NCI-H748 (cell line): ENCODE results near the gene HEMGN.
"Not testable (repeated sequence)": the region's sequence is repeated elsewhere in the genome, so short reads cannot be mapped to it uniquely, and the experiment has no call there.

Source experiments
- DNase-seq: peaks from one replicate; lab custom pipeline; 2025; ENCODE audit not compliant: unreplicated experiment; lab: John Stamatoyannopoulos, UW

The HEMGN gene, protein sequence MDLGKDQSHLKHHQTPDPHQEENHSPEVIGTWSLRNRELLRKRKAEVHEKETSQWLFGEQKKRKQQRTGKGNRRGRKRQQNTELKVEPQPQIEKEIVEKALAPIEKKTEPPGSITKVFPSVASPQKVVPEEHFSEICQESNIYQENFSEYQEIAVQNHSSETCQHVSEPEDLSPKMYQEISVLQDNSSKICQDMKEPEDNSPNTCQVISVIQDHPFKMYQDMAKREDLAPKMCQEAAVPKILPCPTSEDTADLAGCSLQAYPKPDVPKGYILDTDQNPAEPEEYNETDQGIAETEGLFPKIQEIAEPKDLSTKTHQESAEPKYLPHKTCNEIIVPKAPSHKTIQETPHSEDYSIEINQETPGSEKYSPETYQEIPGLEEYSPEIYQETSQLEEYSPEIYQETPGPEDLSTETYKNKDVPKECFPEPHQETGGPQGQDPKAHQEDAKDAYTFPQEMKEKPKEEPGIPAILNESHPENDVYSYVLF

GRCh38 chr9:97938081-97938644, at the start of gene HEMGN:
Gene HEMGN, minus strand, starts transcription at chr9:97938172. Its CDS starts 36 bp downstream, at chr9:97938136.
- DNase-seq, result no peak

- DNase-seq, result no peak
Measured at GRCh38 chr9:97987487-97987886, 49.5 kb upstream of the HEMGN start.

- peak; percentile 66 for DNase-seq
Measured at GRCh38 chr9:97985058-97985861, 47.3 kb upstream of the HEMGN start.

DNA sequence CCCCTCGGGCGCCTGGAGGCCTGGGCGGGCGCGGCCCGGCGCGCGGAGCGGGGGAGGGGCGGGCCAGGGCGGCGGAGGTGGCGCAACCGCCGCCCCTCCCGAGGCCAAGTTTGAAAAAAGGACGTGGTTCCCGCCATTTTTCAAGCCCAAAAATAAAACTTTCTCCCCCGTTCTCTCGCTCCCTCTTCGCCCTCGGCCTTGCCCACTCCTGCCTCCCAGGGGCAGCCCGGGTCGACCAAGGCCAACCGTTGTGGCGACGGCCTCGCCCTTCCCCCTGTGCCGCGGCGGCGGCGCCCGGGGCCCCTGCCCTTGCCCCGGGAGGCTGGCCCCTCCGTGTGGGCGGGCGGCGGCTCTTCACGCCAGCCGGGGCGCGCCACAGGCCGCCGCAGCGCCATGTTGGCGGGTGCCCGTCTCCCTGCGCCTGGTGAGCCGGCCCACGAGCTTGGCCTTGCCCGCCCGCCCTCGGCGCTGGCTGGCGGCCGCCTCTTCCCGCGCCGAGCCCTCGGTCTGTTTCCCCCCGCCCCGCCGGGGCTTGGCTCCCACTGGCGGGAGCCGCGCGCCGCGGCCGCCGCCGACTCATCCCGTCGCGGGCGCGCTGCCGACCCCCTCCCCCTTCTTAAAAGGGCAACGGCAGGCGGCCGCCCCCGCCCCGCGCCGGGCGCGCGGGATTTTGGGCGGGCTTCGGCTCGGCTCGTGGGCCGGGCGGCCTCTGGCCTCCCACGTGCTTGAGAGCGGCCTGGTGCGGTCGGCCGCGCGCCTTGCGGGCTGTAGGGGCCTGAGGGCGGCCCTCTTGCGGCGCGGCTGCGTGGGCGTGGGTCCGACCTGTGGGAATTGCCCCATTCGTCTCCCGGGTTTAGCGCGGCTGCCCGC, 46.5 kb upstream of the HEMGN start:
- peak; percentile 79 for DNase-seq

DNA sequence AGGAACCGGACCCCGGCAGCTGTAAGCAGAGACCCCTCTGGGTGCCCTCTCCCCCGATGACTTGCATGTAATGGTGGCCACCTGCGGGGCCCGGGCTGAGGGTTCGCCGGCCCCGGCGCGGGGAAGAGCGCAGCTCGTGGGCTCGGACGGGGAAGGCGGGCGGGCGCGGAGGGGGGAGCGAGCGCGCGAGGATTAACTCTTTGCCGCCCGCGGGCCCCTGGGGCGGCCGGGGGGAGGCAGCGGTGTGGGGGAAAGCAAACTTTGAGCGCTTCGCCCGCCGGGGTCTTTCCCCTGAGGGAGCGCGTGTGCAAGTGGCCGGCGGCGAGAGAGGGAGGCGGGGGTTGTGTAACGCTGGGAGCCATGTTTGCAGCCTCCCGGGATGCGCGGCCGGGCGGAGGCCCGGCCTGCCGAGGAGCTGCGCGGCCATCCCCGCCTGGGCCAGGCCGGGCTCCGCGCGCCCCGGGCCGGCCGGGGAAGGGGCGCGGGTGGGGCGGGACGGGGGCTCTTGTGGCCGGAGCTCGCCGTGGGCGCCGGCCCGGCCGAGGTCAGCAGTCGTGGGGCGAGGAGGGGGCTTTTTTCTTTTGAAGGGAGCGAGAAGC, 45.7 kb upstream of the HEMGN start:
- peak; percentile 66 for DNase-seq

GRCh38 chr9:97982683-97983588, 45.0 kb upstream of the HEMGN start, which contains the start of gene ANP32B:
Gene ANP32B, plus strand, starts transcription at chr9:97983341. Its CDS starts 215 bp downstream, at chr9:97983556.
- DNase-seq, result peak; percentile 91

GRCh38 chr9:97981846-97982682, 44.1 kb upstream of the HEMGN start:
- no peak for DNase-seq

- peak; percentile 41 for DNase-seq
Measured at GRCh38 chr9:97980918-97981845, 43.2 kb upstream of the HEMGN start.

- DNase-seq, result no peak
Measured at GRCh38 chr9:97980479-97980803, 42.5 kb upstream of the HEMGN start.

DNA sequence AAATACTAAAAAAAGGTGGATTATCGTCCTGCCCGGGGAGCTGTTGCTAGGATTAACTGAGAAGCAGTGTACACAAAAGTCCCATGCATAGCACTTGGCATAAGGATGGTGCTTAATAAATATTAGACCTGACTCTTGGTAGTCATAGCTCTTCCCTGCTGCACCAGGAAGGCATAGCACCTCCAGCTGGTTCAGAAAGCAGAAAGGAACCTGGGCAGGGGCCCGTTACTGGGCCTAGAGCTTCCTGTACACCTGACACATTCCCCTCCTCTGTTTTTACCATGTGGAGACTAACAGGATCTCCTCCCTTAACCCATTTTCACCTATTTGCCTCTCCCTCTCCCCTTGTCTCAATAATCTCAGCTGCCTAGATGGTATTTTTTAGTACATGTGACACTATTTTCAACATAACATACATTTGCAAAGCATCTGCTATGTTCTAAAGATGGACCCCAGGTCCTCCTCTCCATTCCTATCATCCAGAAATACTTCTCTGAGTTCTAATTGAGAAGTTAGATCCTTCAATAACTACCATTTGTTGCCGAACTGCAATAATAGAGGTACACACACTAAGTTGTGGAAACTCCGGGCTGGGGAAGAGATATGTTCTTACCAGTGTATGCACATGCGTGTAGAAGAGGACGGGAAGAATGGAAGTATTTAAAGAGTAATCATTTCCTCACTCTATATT, 42.0 kb upstream of the HEMGN start:
- no peak for DNase-seq

DNA sequence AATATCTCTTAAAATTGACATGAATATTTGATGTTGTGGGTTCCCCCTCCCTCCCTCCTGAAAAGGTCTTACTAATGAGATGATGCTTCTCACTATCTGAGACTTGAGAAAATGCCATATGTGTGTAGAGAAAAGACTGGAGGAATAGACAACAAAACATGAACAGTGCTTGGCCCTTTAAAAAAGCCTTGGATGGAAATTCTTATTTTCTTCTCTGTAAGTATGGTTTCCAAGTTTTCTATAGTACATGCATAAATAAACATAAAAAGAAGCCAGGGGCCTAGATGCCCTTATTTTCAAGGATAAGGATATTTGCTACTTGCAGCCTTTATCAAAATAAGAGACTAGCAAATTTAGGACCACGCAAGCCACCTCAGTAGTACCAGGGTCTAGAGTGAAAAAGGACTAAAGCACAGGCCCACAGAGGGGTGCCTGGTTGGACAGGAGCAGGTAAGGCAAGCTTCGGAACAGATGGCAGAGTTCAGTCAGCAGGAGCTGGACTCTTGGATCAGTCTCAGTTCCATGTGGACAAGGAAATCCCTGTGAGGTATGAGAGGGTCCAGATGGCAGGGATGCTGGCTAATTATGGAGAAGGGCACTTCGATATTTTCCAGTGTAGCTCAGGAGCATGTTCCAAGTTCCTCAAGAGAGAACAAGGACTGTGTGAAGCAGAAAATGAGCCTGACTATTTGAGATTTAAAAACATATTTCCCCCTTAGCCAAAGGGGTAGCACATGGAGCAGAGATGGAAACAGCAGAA, 40.6 kb upstream of the HEMGN start:
- DNase-seq, result no peak

DNA sequence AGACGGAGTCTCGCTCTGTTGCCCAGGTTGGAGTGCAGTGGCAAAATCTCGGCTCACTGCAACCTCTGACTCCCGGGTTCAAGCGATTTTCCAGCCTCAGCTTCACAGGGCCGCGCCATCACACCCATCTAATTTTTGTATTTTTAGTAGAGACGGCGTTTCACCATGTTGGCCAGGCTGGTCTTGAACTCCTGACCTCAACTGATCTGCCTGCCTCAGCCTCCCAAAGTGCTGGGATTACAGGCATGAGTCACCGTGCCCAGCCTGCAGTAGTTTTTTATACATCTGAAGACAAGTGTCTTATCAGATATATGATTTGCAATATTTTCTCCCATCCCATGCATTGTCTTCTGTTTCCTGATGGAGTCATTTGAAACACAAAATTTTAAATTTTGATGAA, 38.7 kb upstream of the HEMGN start:
- not testable (repeated sequence) for DNase-seq

GRCh38 chr9:97975376-97975775, 37.4 kb upstream of the HEMGN start:
- no peak for DNase-seq

GRCh38 chr9:97972753-97973152, 34.8 kb upstream of the HEMGN start:
- DNase-seq, result no peak

DNA sequence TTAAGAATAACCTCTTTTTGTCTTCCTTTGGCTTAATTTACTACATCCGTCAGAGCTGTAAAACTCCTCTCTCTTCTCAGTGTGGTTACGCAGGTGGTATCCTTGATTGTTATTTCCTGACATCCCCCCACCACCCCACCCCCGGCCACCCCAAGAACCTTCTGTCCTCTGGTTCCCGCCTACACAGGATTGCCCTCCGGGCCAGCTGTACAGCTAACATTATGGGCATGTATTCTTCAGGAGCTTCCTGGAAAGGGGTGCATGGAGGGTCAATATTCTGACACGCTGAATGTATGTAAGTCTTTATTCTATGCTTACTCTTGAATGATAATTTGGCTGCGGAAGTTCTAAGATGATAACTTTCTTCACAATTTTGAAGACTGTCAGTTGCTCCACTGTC, 32.2 kb upstream of the HEMGN start:
- no peak for DNase-seq

- DNase-seq, result no peak
Measured at GRCh38 chr9:97969014-97969413, 31.0 kb upstream of the HEMGN start.
